Liver (tissue), 9 donors: ENCODE data around the gene FAH. TPM values are rescaled to one million over a fixed set of nuclear protein-coding genes. Genes with fewer than 3 reads are reported as not detected.
A peak's percentile ranks its signal among the peaks of the same experiment; 100 is the strongest.

Source experiments
- DNase-seq: peaks from one replicate; pipeline ENCODE4 v3.0.0-alpha.2; 2017; ENCODE audit warnings: low spot score
- H3K27ac ChIP-seq, 2 donors: one replicate each; pipeline ENCODE4 v1.7.0; 2013; ENCODE audit warnings: inconsistent platforms in 2 of 2, low read length in 2 of 2, control low read depth in 1 of 2, low read depth in 1 of 2, mild to moderate bottlenecking in 1 of 2
- H3K27me3 ChIP-seq, 4 donors: one replicate each; pipeline versions ENCODE4 v1.6.1 to v1.7.0; 2013; ENCODE audit warnings: low read length in 3 of 4, inconsistent platforms in 1 of 4, mild to moderate bottlenecking in 1 of 4, moderate library complexity in 1 of 4; ENCODE audit not compliant: control insufficient read depth in 4 of 4, insufficient read depth in 4 of 4
- H3K36me3 ChIP-seq, 4 donors: one replicate each; pipeline versions ENCODE4 v1.6.1 to v1.7.0; 2013; ENCODE audit warnings: low read length in 3 of 4, mild to moderate bottlenecking in 3 of 4, low read depth in 1 of 4, moderate library complexity in 1 of 4; ENCODE audit not compliant: control insufficient read depth in 4 of 4, insufficient read depth in 3 of 4
- H3K4me1 ChIP-seq, 4 donors: one replicate each; pipeline versions ENCODE4 v1.6.1 to v1.7.0; 2013; ENCODE audit warnings: low read length in 3 of 4, mild to moderate bottlenecking in 3 of 4, moderate library complexity in 1 of 4; ENCODE audit not compliant: control insufficient read depth in 4 of 4, insufficient read depth in 4 of 4
- H3K4me3 ChIP-seq, 3 donors: one replicate each; pipeline versions ENCODE4 v1.6.1 to v1.7.0; 2013; ENCODE audit warnings: low read length in 3 of 3, control low read depth in 1 of 3, low read depth in 1 of 3, mild to moderate bottlenecking in 1 of 3
- H3K9ac ChIP-seq, 2 donors: one replicate each; pipeline ENCODE4 v1.7.0; 2013; ENCODE audit warnings: low read length in 2 of 2, mild to moderate bottlenecking in 2 of 2, moderate library complexity in 2 of 2, control low read depth in 1 of 2, low read depth in 1 of 2
- H3K9me3 ChIP-seq, 4 donors: one replicate each; pipeline versions ENCODE4 v1.6.1 to v1.7.0; 2013; ENCODE audit warnings: low read length in 3 of 4; ENCODE audit not compliant: control insufficient read depth in 4 of 4
- EGR1 ChIP-seq, 2 donors: IDR thresholded peaks; 2 replicates each; pipeline ENCODE4 v1.6.1; 2016 to 2018; ENCODE audit warnings: antibody characterized with exemption in 2 of 2, low read depth in 2 of 2
- FOXA1 ChIP-seq: IDR thresholded peaks from 2 replicates; pipeline ENCODE4 v1.6.1; 2016; ENCODE audit warnings: antibody characterized with exemption
- FOXA2 ChIP-seq: IDR thresholded peaks from 2 replicates; pipeline ENCODE4 v1.6.1; 2016; ENCODE audit warnings: antibody characterized with exemption
- GABPA ChIP-seq, 2 donors: IDR thresholded peaks in 1 of 2; conservative IDR thresholded peaks in 1 of 2; 2 replicates each; pipeline ENCODE4 v1.6.1; 2016; ENCODE audit warnings: antibody characterized with exemption in 2 of 2, mild to moderate bottlenecking in 1 of 2, moderate library complexity in 1 of 2
- HNF4A ChIP-seq, 2 donors: conservative IDR thresholded peaks; 2 replicates each; pipeline ENCODE4 v1.6.1; 2016; ENCODE audit warnings: antibody characterized with exemption in 2 of 2, mild to moderate bottlenecking in 2 of 2
- HNF4G ChIP-seq: IDR thresholded peaks from 2 replicates; pipeline ENCODE4 v1.6.1; 2016; ENCODE audit warnings: antibody characterized with exemption
- JUND ChIP-seq, 2 donors: IDR thresholded peaks; 2 replicates each; pipeline ENCODE4 v1.6.1; 2016; ENCODE audit warnings: antibody characterized with exemption in 2 of 2
- MAX ChIP-seq: IDR thresholded peaks from 2 replicates; pipeline ENCODE4 v1.6.1; 2016; ENCODE audit warnings: antibody characterized with exemption
- NR2F2 ChIP-seq: IDR thresholded peaks from 2 replicates; pipeline ENCODE4 v1.6.1; 2016; ENCODE audit warnings: antibody characterized with exemption
- RAD21 ChIP-seq, 2 donors: IDR thresholded peaks; 2 replicates each; pipeline ENCODE4 v1.6.1; 2016; ENCODE audit warnings: antibody characterized with exemption in 2 of 2, mild to moderate bottlenecking in 2 of 2
- RXRA ChIP-seq, 2 donors: IDR thresholded peaks; 2 replicates each; pipeline ENCODE4 v1.6.1; 2017 to 2018; ENCODE audit warnings: antibody characterized with exemption in 2 of 2, mild to moderate bottlenecking in 1 of 2
- SP1 ChIP-seq: IDR thresholded peaks from 2 replicates; pipeline ENCODE4 v1.6.1; 2018; ENCODE audit warnings: antibody characterized with exemption, mild to moderate bottlenecking
- TAF1 ChIP-seq: conservative IDR thresholded peaks from 2 replicates; pipeline ENCODE4 v1.6.1; 2016; ENCODE audit warnings: antibody characterized with exemption, mild to moderate bottlenecking
- YY1 ChIP-seq: IDR thresholded peaks from 2 replicates; pipeline ENCODE4 v1.6.1; 2016; ENCODE audit warnings: antibody characterized with exemption, mild to moderate bottlenecking
- WGBS: extraction: QIAGEN DNeasy Blood & Tissue Kit; methylation state at CpG from one replicate; pipeline ENCODE4 v1.1.7; 2013; 5-methylcytosine and 5-hydroxymethylcytosine counted together
- polyA plus RNA-seq, 2 donors: library from polyadenylated mRNA; stranded (reverse) in 1 of 2; unstranded in 1 of 2; fragments of 200-250 nt in 1 of 2; fragments of >200 nt in 1 of 2; fragmentation: Nextera tagmentation in 1 of 2; extraction: Ambion mirVana in 1 of 2; gene quantifications; one replicate each; pipeline versions ENCODE4 v1.2.1 to v1.2.3, GENCODE V29; 2013 to 2015
- total RNA-seq, 2 donors: library from RNA; depleted of rRNA; stranded (reverse); fragments of >200 nt; gene quantifications; one replicate each; pipeline ENCODE4 v1.2.3, GENCODE V29; 2014
- TF ChIP-seq, protein P1 (sequence below): IDR thresholded peaks from 2 replicates; pipeline ENCODE4 v1.6.1; 2016; ENCODE audit warnings: antibody characterized with exemption
- TF ChIP-seq, protein P2 (sequence below): IDR thresholded peaks from 2 replicates; pipeline ENCODE4 v1.6.1; 2016; ENCODE audit warnings: antibody characterized with exemption, mild to moderate bottlenecking
- TF ChIP-seq, protein P3 (sequence below): IDR thresholded peaks from 2 replicates; pipeline ENCODE4 v1.6.1; 2016; ENCODE audit warnings: antibody characterized with exemption
- TF ChIP-seq, protein P4 (sequence below): fragments of 150-350 bp; IDR thresholded peaks from 2 replicates; pipeline ENCODE4 v1.5.1; 2017; ENCODE audit warnings: improper control_type of control experiment, low read depth, low read length; ENCODE audit not compliant: missing input control
- donor health status: healthy.
- donor health status: healthy.
- donor health status: healthy.
- donor health status: healthy.
- donor health status: healthy.

The FAH gene
- total and polyA plus RNA-seq, 4 donors, result 42.1 to 226 (median 186) TPM

DNA sequence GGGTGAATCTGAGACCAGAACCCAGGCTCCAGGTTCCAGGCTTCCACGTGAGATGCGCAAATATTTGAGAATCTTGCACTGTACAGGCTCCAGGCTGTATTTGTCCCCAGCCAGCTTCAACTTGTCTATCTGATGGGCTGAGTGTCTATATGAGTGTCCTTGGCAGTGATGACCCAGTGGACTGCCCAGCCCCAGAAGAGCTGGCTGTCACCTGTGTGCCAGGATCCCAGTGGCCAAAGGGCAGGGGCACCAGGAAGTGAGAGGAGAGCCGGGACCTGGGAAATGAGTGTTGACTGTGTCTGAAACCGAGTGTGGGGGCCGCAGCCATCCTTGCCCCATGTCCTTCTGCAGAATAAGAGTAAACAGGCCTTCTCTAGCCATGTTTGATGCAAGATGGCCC lies 10.4 kb downstream of the FAH start:
- DNase-seq, result no peak
- Histone ChIP-seq H3K27me3 (no peaks in the 10 kb centered on the region), H3K36me3 (peaks cover 0 to 12% (median 3%) of the 10 kb centered on the region in 4 donors), H3K9ac (no peak overlapping the region), H3K4me3 (no peak overlapping the region), H3K9me3 (no peaks in the 10 kb centered on the region), H3K27ac (peak overlapping the region; percentile 61 to 93), H3K4me1 (peaks cover 29 to 60% (median 50%) of the 10 kb centered on the region in 4 donors)
- peak; percentile 98 for TF ChIP-seq SP1
- TF ChIP-seq, protein P1, sequence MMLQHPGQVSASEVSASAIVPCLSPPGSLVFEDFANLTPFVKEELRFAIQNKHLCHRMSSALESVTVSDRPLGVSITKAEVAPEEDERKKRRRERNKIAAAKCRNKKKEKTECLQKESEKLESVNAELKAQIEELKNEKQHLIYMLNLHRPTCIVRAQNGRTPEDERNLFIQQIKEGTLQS, result peak; percentile 77
- peak; percentile 93 for TF ChIP-seq HNF4G
- peak; percentile 62 to 70 for TF ChIP-seq RAD21 (IDR thresholded peaks at IDR 0.05)
- peak; percentile 86 for TF ChIP-seq FOXA1
- TF ChIP-seq TAF1, result no peak
- TF ChIP-seq YY1, result peak; percentile 84
- TF ChIP-seq NR2F2, result peak; percentile 79
- TF ChIP-seq, protein P2, sequence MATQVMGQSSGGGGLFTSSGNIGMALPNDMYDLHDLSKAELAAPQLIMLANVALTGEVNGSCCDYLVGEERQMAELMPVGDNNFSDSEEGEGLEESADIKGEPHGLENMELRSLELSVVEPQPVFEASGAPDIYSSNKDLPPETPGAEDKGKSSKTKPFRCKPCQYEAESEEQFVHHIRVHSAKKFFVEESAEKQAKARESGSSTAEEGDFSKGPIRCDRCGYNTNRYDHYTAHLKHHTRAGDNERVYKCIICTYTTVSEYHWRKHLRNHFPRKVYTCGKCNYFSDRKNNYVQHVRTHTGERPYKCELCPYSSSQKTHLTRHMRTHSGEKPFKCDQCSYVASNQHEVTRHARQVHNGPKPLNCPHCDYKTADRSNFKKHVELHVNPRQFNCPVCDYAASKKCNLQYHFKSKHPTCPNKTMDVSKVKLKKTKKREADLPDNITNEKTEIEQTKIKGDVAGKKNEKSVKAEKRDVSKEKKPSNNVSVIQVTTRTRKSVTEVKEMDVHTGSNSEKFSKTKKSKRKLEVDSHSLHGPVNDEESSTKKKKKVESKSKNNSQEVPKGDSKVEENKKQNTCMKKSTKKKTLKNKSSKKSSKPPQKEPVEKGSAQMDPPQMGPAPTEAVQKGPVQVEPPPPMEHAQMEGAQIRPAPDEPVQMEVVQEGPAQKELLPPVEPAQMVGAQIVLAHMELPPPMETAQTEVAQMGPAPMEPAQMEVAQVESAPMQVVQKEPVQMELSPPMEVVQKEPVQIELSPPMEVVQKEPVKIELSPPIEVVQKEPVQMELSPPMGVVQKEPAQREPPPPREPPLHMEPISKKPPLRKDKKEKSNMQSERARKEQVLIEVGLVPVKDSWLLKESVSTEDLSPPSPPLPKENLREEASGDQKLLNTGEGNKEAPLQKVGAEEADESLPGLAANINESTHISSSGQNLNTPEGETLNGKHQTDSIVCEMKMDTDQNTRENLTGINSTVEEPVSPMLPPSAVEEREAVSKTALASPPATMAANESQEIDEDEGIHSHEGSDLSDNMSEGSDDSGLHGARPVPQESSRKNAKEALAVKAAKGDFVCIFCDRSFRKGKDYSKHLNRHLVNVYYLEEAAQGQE, result peak; percentile 53
- TF ChIP-seq, protein P3, sequence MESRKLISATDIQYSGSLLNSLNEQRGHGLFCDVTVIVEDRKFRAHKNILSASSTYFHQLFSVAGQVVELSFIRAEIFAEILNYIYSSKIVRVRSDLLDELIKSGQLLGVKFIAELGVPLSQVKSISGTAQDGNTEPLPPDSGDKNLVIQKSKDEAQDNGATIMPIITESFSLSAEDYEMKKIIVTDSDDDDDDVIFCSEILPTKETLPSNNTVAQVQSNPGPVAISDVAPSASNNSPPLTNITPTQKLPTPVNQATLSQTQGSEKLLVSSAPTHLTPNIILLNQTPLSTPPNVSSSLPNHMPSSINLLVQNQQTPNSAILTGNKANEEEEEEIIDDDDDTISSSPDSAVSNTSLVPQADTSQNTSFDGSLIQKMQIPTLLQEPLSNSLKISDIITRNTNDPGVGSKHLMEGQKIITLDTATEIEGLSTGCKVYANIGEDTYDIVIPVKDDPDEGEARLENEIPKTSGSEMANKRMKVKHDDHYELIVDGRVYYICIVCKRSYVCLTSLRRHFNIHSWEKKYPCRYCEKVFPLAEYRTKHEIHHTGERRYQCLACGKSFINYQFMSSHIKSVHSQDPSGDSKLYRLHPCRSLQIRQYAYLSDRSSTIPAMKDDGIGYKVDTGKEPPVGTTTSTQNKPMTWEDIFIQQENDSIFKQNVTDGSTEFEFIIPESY, result peak; percentile 94
- peak; percentile 65 for TF ChIP-seq FOXA2
- TF ChIP-seq, protein P4, sequence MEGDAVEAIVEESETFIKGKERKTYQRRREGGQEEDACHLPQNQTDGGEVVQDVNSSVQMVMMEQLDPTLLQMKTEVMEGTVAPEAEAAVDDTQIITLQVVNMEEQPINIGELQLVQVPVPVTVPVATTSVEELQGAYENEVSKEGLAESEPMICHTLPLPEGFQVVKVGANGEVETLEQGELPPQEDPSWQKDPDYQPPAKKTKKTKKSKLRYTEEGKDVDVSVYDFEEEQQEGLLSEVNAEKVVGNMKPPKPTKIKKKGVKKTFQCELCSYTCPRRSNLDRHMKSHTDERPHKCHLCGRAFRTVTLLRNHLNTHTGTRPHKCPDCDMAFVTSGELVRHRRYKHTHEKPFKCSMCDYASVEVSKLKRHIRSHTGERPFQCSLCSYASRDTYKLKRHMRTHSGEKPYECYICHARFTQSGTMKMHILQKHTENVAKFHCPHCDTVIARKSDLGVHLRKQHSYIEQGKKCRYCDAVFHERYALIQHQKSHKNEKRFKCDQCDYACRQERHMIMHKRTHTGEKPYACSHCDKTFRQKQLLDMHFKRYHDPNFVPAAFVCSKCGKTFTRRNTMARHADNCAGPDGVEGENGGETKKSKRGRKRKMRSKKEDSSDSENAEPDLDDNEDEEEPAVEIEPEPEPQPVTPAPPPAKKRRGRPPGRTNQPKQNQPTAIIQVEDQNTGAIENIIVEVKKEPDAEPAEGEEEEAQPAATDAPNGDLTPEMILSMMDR, result no peak
- TF ChIP-seq MAX, result peak; percentile 98
- TF ChIP-seq JUND (IDR thresholded peaks at IDR 0.05), result peak; percentile 81 to 89
- peak in 1 of 2 donors; percentile 67 for TF ChIP-seq GABPA (IDR thresholded peaks at IDR 0.05 in 1 of 2, conservative IDR thresholded peaks at IDR 0.05 in 1 of 2)
- peak; percentile 38 to 92 for TF ChIP-seq EGR1 (IDR thresholded peaks at IDR 0.05; ENCODE audit: low read depth in 2 of 2)
- TF ChIP-seq HNF4A (conservative IDR thresholded peaks at IDR 0.05), result peak; percentile 98 to 99
- peak; percentile 94 to 99 for TF ChIP-seq RXRA (IDR thresholded peaks at IDR 0.05)
- 39% methylated on average over 5 of the region's 5 CpGs for WGBS
